Transverse colon (tissue), 3 donors: ENCODE results near the gene HELZ.

Experiments
- CTCF ChIP-seq, 5 experiments: fragments of 200-600 bp in 3 of 5; fragments of 450-650 bp in 2 of 5; sonication (generic) in 3 of 5; IDR thresholded peaks; 1 replicate in 2 of 5; 2 replicates in 3 of 5; pipeline ENCODE4 v1.5.1; 2016 to 2017; ENCODE audit warnings: antibody characterized with exemption in 5 of 5, inconsistent platforms in 3 of 5, mild to moderate bottlenecking in 2 of 5, moderate library complexity in 1 of 5
- POLR2A ChIP-seq: fragments of 450-650 bp; IDR thresholded peaks from one replicate; pipeline ENCODE4 v1.6.1; 2016; ENCODE audit warnings: antibody characterized with exemption, mild to moderate bottlenecking, moderate library complexity

DNA sequence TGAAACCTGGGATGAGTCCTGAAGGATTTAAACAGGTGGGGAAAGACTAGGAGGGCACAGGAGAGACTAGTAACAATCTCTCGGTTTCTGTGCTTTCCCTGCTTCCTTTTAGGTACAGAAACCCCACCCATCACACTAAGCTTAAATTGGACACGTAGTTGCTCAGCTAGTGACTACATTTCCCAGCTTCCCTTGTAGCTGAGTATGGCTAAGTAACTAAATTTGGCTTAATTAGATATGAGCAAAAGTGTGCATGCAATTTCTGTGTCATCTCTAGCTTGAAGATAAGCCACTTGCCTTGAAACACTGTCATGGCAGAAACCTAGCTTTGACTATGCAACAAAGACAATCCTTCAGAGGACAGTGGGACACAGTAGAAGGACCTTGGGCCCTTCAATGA lies 164.2 kb downstream of the HELZ start:
- TF ChIP-seq CTCF (IDR thresholded peaks at IDR 0.05) (no peak), POLR2A (no peak)
